GM10266 (cell line): ENCODE measurements around the gene MAPK10.

Source experiments
- DNase-seq: peaks from one replicate; pipeline ENCODE4 v3.0.0; 2012; ENCODE audit errors: extremely low spot score
- TF ChIP-seq, protein P1 (sequence below): IDR thresholded peaks from 2 replicates; pipeline ENCODE4 v1.5.1; 2012; ENCODE audit warnings: mild to moderate bottlenecking, low read depth; ENCODE audit not compliant: control insufficient read depth, insufficient read depth; ENCODE audit errors: missing control alignments

The MAPK10 gene

GRCh38 chr4:86388252-86388651 lies 28.4 kb upstream of the MAPK10 start:
- DNase-seq = no peak
- TF ChIP-seq, protein P1, sequence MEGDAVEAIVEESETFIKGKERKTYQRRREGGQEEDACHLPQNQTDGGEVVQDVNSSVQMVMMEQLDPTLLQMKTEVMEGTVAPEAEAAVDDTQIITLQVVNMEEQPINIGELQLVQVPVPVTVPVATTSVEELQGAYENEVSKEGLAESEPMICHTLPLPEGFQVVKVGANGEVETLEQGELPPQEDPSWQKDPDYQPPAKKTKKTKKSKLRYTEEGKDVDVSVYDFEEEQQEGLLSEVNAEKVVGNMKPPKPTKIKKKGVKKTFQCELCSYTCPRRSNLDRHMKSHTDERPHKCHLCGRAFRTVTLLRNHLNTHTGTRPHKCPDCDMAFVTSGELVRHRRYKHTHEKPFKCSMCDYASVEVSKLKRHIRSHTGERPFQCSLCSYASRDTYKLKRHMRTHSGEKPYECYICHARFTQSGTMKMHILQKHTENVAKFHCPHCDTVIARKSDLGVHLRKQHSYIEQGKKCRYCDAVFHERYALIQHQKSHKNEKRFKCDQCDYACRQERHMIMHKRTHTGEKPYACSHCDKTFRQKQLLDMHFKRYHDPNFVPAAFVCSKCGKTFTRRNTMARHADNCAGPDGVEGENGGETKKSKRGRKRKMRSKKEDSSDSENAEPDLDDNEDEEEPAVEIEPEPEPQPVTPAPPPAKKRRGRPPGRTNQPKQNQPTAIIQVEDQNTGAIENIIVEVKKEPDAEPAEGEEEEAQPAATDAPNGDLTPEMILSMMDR = no peak

- TF ChIP-seq, protein P1 = no peak
- no peak for DNase-seq
These were observed 27.1 kb upstream of the MAPK10 start for GRCh38 chr4:86386817-86387415.

- no peak for DNase-seq
- TF ChIP-seq, protein P1 = no peak
These were observed 26.3 kb upstream of the MAPK10 start for GRCh38 chr4:86386201-86386600.

DNA sequence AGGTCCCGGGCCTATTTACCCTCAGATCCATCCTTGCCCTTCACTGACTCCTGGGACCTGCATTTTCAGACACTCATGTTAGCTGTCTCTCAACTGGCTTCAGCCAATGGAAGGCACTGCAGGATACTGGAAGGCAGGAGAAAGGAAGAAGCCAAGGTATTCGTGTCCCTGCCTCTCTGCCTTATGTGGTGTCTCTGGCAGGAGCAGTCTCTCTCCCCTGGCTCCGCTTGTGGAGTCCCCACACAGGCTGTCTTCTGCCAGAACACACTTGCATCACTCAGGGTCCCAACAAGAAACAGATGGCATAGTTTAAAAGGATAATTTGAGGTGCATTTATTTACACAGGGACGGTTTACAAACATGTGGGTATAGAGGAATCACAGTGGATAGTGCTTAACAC lies 21.6 kb upstream of the MAPK10 start:
- TF ChIP-seq, protein P1 = no peak
- no peak for DNase-seq

- no peak for DNase-seq
- TF ChIP-seq, protein P1 = no peak
These were observed 20.4 kb upstream of the MAPK10 start for GRCh38 chr4:86380181-86380724.

GRCh38 chr4:86376850-86377249 lies 17.0 kb upstream of the MAPK10 start:
- DNase-seq = no peak

GRCh38 chr4:86368433-86368832 lies 8.6 kb upstream of the MAPK10 start:
- TF ChIP-seq, protein P1 = no peak
- DNase-seq = no peak

More at GRCh38 chr4:86376850-86377249, 17.0 kb upstream of the MAPK10 start:
- TF ChIP-seq, protein P1 = no peak
